HEK293 (cell line): ENCODE data around the gene KIAA0232.
"Not testable (repeated sequence)": the region's sequence is repeated elsewhere in the genome, so short reads cannot be mapped to it uniquely, and the experiment has no call there.

Experiments
- CTCF ChIA-PET: fragments of 350-600 bp; formaldehyde crosslinking; extraction: SDS; loops from one replicate; lab custom pipeline; 2021; ENCODE audit warnings: antibody characterized with exemption; lab: Yijun Ruan, JAX
- POLR2A ChIA-PET: fragments of 300-600 bp; formaldehyde crosslinking; extraction: SDS; loops from one replicate; lab custom pipeline; 2020; ENCODE audit warnings: antibody characterized with exemption, inconsistent platforms; lab: Yijun Ruan, JAX
- H3K27ac ChIP-seq: fragments of 200-500 bp; sonication (Bioruptor generic); 2 replicates; pipeline ENCODE4 v1.5.1; 2014; ENCODE audit warnings: low read depth, low read length, control low read depth, inconsistent platforms; ENCODE audit errors: extremely low read depth
- H3K36me3 ChIP-seq, 2 experiments: fragments of 200-500 bp in 1 of 2; sonication (Bioruptor generic) in 1 of 2; 1 replicate in 1 of 2; 2 replicates in 1 of 2; pipeline ENCODE4 v1.5.1; 2014 to 2017; ENCODE audit warnings: inconsistent platforms in 2 of 2, low read length in 2 of 2; ENCODE audit not compliant: control insufficient read depth in 2 of 2, insufficient read depth in 1 of 2
- H3K4me1 ChIP-seq: fragments of 200-500 bp; sonication (Bioruptor generic); 2 replicates; pipeline ENCODE4 v1.5.1; 2014; ENCODE audit warnings: mild to moderate bottlenecking, low read length, inconsistent platforms; ENCODE audit not compliant: control insufficient read depth, insufficient read depth
- H3K4me3 ChIP-seq: 2 replicates; pipeline ENCODE4 v1.5.1; 2011; ENCODE audit warnings: low read depth, mild to moderate bottlenecking, control low read depth, low read length, moderate library complexity
- H3K9me3 ChIP-seq: fragments of 200-500 bp; sonication (Bioruptor generic); 2 replicates; pipeline ENCODE4 v1.5.1; 2014; ENCODE audit warnings: low read depth, low read length, inconsistent platforms; ENCODE audit not compliant: control insufficient read depth, insufficient read depth
- ZNF341 ChIP-seq: fragments of 450-650 bp; formaldehyde crosslinking; IDR thresholded peaks from 2 replicates; pipeline ENCODE4; 2016; ENCODE audit warnings: low read depth, missing biosample characterization, missing genetic modification characterization
- ZNF660 ChIP-seq: fragments of 450-650 bp; IDR thresholded peaks from 2 replicates; pipeline ENCODE4 v1.5.1; 2018; ENCODE audit warnings: missing biosample characterization, mild to moderate bottlenecking, missing genetic modification characterization
- ZNF664 ChIP-seq: fragments of 450-650 bp; formaldehyde crosslinking; IDR thresholded peaks from 2 replicates; pipeline ENCODE4 v1.5.1; 2016; ENCODE audit warnings: missing biosample characterization, missing genetic modification characterization
- TF ChIP-seq, protein P1 (sequence below): fragments of 450-650 bp; formaldehyde crosslinking; IDR thresholded peaks from 2 replicates; pipeline ENCODE4 v1.5.1; 2016; ENCODE audit warnings: missing biosample characterization, missing genetic modification characterization
- TF ChIP-seq, protein P2 (sequence below): fragments of 450-650 bp; formaldehyde crosslinking; IDR thresholded peaks from 2 replicates; pipeline ENCODE4 v1.5.1; 2017; ENCODE audit warnings: missing biosample characterization, missing genetic modification characterization
- TF ChIP-seq, protein P3 (sequence below): fragments of 450-650 bp; formaldehyde crosslinking; IDR thresholded peaks from 2 replicates; pipeline ENCODE4 v1.5.1; 2016; ENCODE audit warnings: missing biosample characterization, missing genetic modification characterization
- TF ChIP-seq, protein P4 (sequence below): fragments of 450-650 bp; formaldehyde crosslinking; optimal IDR thresholded peaks from 2 replicates; pipeline ENCODE3; 2016; ENCODE audit warnings: missing biosample characterization, mild to moderate bottlenecking, missing genetic modification characterization

The KIAA0232 gene

DNA sequence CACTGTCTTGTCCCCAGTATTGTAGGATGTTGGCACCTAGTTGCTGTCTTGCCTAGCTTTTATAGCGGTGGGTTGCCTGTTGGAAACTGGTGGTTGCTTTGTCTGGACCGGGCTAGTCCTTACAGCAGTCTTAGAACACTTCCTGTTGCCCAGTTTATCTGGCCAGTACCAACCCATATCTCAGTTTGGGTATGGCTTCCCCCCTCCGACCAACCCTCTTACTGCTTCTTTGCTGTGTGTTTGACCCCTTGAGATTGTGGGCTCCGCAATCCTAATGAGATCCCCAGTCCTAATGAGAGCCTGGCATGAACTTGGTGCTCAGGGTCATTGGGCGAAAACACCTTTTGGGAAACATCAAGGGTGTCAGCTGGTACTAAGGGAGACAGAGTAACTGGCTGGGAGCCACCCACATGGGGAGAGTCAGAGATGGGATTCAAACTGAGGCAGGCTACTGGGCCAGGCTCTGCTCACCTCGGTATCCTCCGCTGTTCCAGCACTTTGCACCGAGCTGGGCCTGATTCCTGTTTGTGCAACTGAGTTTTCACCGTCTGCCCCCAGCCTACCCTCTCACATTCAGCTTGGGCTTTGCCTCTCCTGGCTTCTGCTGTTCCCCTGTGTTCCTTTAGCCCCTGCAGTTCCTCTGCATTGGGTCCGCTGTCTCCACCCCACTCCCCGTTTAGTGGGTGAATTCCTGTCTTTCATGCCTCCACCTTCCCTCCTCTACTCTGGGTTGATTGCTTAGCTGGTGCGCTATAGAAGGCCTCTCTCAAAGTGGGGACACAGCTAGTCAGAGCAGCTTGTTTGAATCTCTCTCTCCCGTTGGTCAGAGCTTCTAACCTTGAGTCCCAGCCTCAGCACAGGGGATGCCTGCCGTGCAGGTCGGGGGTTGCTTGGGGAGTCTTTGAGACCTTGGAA is 128.7 kb downstream of the KIAA0232 start:
- H3K36me3 ChIP-seq = no peaks in the 10 kb centered on the region
- no peaks in the 10 kb centered on the region for H3K4me1 ChIP-seq
- POLR2A ChIA-PET = no interaction called here
- H3K9me3 ChIP-seq = no peaks in the 10 kb centered on the region
- TF ChIP-seq ZNF341 (peak; percentile 70), ZNF660 (tag by site-specific recombination) (no peak), ZNF664 (0 out of 2 replicates have a peak, but pooled peaks have one; percentile 25)
- TF ChIP-seq, protein P1, sequence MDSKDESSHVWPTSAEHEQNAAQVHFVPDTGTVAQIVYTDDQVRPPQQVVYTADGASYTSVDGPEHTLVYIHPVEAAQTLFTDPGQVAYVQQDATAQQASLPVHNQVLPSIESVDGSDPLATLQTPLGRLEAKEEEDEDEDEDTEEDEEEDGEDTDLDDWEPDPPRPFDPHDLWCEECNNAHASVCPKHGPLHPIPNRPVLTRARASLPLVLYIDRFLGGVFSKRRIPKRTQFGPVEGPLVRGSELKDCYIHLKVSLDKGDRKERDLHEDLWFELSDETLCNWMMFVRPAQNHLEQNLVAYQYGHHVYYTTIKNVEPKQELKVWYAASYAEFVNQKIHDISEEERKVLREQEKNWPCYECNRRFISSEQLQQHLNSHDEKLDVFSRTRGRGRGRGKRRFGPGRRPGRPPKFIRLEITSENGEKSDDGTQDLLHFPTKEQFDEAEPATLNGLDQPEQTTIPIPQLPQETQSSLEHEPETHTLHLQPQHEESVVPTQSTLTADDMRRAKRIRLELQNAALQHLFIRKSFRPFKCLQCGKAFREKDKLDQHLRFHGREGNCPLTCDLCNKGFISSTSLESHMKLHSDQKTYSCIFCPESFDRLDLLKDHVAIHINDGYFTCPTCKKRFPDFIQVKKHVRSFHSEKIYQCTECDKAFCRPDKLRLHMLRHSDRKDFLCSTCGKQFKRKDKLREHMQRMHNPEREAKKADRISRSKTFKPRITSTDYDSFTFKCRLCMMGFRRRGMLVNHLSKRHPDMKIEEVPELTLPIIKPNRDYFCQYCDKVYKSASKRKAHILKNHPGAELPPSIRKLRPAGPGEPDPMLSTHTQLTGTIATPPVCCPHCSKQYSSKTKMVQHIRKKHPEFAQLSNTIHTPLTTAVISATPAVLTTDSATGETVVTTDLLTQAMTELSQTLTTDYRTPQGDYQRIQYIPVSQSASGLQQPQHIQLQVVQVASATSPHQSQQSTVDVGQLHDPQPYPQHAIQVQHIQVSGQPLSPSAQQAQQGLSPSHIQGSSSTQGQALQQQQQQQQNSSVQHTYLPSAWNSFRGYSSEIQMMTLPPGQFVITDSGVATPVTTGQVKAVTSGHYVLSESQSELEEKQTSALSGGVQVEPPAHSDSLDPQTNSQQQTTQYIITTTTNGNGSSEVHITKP (tag by site-specific recombination) = 0 out of 2 replicates have a peak, but pooled peaks have one; percentile 26
- TF ChIP-seq, protein P2, sequence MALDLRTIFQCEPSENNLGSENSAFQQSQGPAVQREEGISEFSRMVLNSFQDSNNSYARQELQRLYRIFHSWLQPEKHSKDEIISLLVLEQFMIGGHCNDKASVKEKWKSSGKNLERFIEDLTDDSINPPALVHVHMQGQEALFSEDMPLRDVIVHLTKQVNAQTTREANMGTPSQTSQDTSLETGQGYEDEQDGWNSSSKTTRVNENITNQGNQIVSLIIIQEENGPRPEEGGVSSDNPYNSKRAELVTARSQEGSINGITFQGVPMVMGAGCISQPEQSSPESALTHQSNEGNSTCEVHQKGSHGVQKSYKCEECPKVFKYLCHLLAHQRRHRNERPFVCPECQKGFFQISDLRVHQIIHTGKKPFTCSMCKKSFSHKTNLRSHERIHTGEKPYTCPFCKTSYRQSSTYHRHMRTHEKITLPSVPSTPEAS (tag by site-specific recombination) = no peak
- TF ChIP-seq, all 188 proteins: peak for 3
- Histone ChIP-seq H3K27ac (no peak overlapping the region), H3K4me3 (no peak overlapping the region)
- CTCF ChIA-PET = interaction anchor here (0.6 kb wide), 1 partner anchor 192 kb away, joined by 3 read pairs; no protein-coding TSS in a partner anchor

DNA sequence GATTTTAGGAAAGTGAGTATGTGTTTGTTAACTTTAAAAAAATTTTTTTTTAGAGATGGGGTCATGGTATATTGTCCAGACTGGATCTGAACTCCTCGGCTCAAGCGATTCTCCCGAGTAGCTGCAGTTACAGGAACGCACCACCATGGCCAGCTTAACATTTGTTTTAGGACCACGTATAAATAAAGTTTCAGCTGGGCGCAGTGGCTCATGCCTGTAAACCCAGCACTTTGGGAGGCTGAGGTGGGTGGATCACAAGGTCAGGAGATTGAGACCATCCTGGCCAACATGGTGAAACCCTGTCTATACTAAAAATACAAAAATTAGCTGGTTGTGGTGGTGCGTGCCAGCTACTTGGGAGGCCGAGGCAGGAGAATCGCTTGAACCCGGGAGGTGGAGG is 129.4 kb downstream of the KIAA0232 start:
- H3K4me1 ChIP-seq, H3K27ac ChIP-seq, H3K9me3 ChIP-seq, CTCF ChIA-PET, POLR2A ChIA-PET, H3K36me3 ChIP-seq, H3K4me3 ChIP-seq: not testable (repeated sequence)

DNA sequence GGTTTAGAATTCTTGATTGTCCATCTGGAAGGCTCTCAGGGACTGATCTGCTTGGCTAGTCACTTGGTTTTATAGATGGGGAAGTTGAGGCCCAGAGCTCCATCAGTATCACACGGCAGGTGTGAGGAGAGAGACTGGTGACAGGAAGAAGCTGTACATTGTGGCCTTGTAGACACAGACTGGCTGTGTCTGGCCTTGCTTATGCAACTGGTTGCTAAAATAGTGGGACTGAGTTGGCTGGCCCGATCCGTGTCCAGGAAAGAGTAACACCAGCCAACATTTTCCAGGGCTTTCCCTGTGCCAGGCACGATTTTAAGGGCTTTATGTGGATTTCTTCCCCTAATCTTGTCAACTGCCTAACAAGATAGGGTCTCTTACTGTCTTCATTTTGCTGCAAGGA is 129.9 kb downstream of the KIAA0232 start:
- H3K4me3 ChIP-seq = no peak overlapping the region
- no peaks in the 10 kb centered on the region for H3K9me3 ChIP-seq
- H3K4me1 ChIP-seq = no peaks in the 10 kb centered on the region
- H3K36me3 ChIP-seq = no peaks in the 10 kb centered on the region
- TF ChIP-seq, protein P3, sequence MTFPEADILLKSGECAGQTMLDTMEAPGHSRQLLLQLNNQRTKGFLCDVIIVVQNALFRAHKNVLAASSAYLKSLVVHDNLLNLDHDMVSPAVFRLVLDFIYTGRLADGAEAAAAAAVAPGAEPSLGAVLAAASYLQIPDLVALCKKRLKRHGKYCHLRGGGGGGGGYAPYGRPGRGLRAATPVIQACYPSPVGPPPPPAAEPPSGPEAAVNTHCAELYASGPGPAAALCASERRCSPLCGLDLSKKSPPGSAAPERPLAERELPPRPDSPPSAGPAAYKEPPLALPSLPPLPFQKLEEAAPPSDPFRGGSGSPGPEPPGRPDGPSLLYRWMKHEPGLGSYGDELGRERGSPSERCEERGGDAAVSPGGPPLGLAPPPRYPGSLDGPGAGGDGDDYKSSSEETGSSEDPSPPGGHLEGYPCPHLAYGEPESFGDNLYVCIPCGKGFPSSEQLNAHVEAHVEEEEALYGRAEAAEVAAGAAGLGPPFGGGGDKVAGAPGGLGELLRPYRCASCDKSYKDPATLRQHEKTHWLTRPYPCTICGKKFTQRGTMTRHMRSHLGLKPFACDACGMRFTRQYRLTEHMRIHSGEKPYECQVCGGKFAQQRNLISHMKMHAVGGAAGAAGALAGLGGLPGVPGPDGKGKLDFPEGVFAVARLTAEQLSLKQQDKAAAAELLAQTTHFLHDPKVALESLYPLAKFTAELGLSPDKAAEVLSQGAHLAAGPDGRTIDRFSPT (tag by site-specific recombination) = no peak
- TF ChIP-seq, protein P4, sequence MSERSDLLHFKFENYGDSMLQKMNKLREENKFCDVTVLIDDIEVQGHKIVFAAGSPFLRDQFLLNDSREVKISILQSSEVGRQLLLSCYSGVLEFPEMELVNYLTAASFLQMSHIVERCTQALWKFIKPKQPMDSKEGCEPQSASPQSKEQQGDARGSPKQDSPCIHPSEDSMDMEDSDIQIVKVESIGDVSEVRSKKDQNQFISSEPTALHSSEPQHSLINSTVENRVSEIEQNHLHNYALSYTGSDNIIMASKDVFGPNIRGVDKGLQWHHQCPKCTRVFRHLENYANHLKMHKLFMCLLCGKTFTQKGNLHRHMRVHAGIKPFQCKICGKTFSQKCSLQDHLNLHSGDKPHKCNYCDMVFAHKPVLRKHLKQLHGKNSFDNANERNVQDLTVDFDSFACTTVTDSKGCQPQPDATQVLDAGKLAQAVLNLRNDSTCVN (tag by site-specific recombination) = no peak
- CTCF ChIA-PET = interaction anchor here (0.7 kb wide), 1 partner anchor 62 kb away, joined by 3 read pairs; no protein-coding TSS in a partner anchor
- POLR2A ChIA-PET = no interaction called here
- H3K27ac ChIP-seq = no peak overlapping the region
